Cardiac muscle cell (in vitro differentiated cells and primary cell): ENCODE measurements around the gene C1GALT1C1L. TPM values are rescaled to one million over a fixed set of nuclear protein-coding genes. Genes with fewer than 3 reads are reported as not detected.
"Not testable (repeated sequence)": the region's sequence is repeated elsewhere in the genome, so short reads cannot be mapped to it uniquely, and the experiment has no call there.

Experiments used
- DNase-seq, 2 donors: peaks; one replicate each; pipeline versions ENCODE4 v3.0.0 to v3.0.0-alpha.2; 2010 to 2017; ENCODE audit warnings: low read depth in 1 of 2, low spot score in 1 of 2
- H3K27ac ChIP-seq: fragments of 200-600 bp; sonication (generic); 2 replicates; pipeline ENCODE4 v1.5.1; 2016
- H3K27me3 ChIP-seq: fragments of 200-600 bp; sonication (generic); 2 replicates; pipeline ENCODE4 v1.6.0; 2016; ENCODE audit warnings: control low read depth
- H3K36me3 ChIP-seq: fragments of 200-600 bp; sonication (generic); 2 replicates; pipeline ENCODE4 v1.5.1; 2016; ENCODE audit warnings: control low read depth
- H3K4me1 ChIP-seq: fragments of 200-600 bp; sonication (generic); 2 replicates; pipeline ENCODE4 v1.8.1; 2017; ENCODE audit warnings: low read depth, mild to moderate bottlenecking, mixed run types
- H3K4me3 ChIP-seq: fragments of 200-600 bp; sonication (generic); 2 replicates; pipeline ENCODE4 v1.5.1; 2016; ENCODE audit warnings: mild to moderate bottlenecking
- H3K9me3 ChIP-seq: fragments of 200-600 bp; sonication (generic); 2 replicates; pipeline ENCODE4 v1.5.1; 2017; ENCODE audit warnings: low read depth, mild to moderate bottlenecking, control low read depth
- polyA plus RNA-seq: library from polyadenylated mRNA; unstranded; fragments of >200 nt; fragmentation: Nextera tagmentation; extraction: Ambion mirVana; gene quantifications from 2 replicates; pipeline ENCODE4 v1.2.1, GENCODE V29; 2016
- total RNA-seq: library from RNA; depleted of rRNA; stranded (reverse); fragments of >200 nt; gene quantifications from 2 replicates; pipeline ENCODE4 v1.2.3, GENCODE V29; 2016
- TF ChIP-seq, protein P1 (sequence below): IDR thresholded peaks from 2 replicates; pipeline ENCODE4 v1.5.1; 2012; ENCODE audit warnings: low read depth, mild to moderate bottlenecking, low read length

C1GALT1C1L gene
- total and polyA plus RNA-seq, 2 experiments from 2014 or later = 0.65 TPM; not detected in 1

GRCh38 chr2:43707255-43708015, 31.2 kb upstream of the C1GALT1C1L start:
- Histone ChIP-seq H3K4me3 (no peak overlapping the region), H3K9me3 (no peaks in the 10 kb centered on the region), H3K4me1 (no peaks in the 10 kb centered on the region), H3K36me3 (no peaks in the 10 kb centered on the region), H3K27me3 (no peaks in the 10 kb centered on the region), H3K27ac (no peak overlapping the region)
- TF ChIP-seq, protein P1, sequence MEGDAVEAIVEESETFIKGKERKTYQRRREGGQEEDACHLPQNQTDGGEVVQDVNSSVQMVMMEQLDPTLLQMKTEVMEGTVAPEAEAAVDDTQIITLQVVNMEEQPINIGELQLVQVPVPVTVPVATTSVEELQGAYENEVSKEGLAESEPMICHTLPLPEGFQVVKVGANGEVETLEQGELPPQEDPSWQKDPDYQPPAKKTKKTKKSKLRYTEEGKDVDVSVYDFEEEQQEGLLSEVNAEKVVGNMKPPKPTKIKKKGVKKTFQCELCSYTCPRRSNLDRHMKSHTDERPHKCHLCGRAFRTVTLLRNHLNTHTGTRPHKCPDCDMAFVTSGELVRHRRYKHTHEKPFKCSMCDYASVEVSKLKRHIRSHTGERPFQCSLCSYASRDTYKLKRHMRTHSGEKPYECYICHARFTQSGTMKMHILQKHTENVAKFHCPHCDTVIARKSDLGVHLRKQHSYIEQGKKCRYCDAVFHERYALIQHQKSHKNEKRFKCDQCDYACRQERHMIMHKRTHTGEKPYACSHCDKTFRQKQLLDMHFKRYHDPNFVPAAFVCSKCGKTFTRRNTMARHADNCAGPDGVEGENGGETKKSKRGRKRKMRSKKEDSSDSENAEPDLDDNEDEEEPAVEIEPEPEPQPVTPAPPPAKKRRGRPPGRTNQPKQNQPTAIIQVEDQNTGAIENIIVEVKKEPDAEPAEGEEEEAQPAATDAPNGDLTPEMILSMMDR = no peak
- DNase-seq = peak in 1 of 2 donors; percentile 89

- no peaks in the 10 kb centered on the region for H3K4me1 ChIP-seq
- no peak for DNase-seq
- H3K4me3 ChIP-seq = no peak overlapping the region
- TF ChIP-seq, protein P1 = no peak
- no peaks in the 10 kb centered on the region for H3K9me3 ChIP-seq
- H3K36me3 ChIP-seq = no peaks in the 10 kb centered on the region
- no peak overlapping the region for H3K27ac ChIP-seq
- H3K27me3 ChIP-seq = no peaks in the 10 kb centered on the region
Measured at GRCh38 chr2:43701111-43701510, 24.9 kb upstream of the C1GALT1C1L start.

DNA sequence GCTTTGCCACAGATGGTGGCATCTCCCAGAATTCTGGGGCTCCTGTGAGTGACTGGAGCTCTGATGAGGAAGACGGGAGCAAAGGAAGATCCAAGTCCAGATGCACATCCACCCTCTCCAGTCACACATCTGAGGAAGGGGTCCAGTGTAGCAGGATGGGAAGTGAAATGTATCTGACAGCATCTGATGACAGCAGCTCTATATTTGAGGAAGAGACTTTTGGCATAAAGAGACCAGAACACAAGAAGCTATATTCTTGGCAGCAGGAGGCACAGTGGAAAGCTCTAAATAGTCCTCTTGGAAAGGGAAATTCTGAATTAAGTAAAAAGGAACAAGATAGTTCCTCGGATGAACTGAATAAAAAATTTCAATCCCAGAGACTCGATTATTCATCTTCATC, 23.5 kb upstream of the C1GALT1C1L start:
- H3K4me1 ChIP-seq = no peaks in the 10 kb centered on the region
- H3K27me3 ChIP-seq = no peaks in the 10 kb centered on the region
- no peak overlapping the region for H3K4me3 ChIP-seq
- TF ChIP-seq, protein P1 = no peak
- no peak overlapping the region for H3K27ac ChIP-seq
- no peak for DNase-seq
- H3K9me3 ChIP-seq = no peaks in the 10 kb centered on the region
- H3K36me3 ChIP-seq = no peaks in the 10 kb centered on the region

DNA sequence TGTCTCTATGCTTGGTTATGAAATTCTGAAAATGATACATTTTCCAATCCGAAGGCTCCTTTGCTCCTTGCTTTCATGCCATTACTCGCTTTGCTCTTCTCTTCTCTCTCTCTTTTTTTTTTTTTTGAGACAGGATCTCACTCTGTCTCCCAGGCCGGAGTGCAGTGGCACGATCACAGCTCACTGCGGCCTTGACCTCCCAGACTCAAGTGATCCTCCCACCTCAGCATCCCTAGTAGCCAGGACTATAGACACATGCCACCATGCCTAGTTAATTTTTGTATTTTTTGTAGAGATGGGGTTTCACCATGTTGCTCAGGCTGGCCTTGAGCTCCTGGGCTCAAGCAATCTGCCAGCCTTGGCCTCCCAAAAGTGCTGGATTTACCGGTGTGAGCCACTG, 21.9 kb upstream of the C1GALT1C1L start:
- not testable (repeated sequence) for H3K4me3 ChIP-seq, DNase-seq, H3K27ac ChIP-seq, H3K9me3 ChIP-seq, H3K36me3 ChIP-seq, H3K27me3 ChIP-seq, H3K4me1 ChIP-seq

GRCh38 chr2:43692428-43692994, 16.3 kb upstream of the C1GALT1C1L start:
- no peaks in the 10 kb centered on the region for H3K9me3 ChIP-seq
- TF ChIP-seq, protein P1 = no peak
- no peak overlapping the region for H3K4me3 ChIP-seq
- no peak overlapping the region for H3K27ac ChIP-seq
- no peaks in the 10 kb centered on the region for H3K4me1 ChIP-seq
- no peaks in the 10 kb centered on the region for H3K27me3 ChIP-seq
- no peaks in the 10 kb centered on the region for H3K36me3 ChIP-seq
- no peak for DNase-seq

- Histone ChIP-seq H3K27ac (no peak overlapping the region), H3K9me3 (no peaks in the 10 kb centered on the region), H3K4me1 (no peaks in the 10 kb centered on the region), H3K27me3 (no peaks in the 10 kb centered on the region), H3K36me3 (no peaks in the 10 kb centered on the region), H3K4me3 (no peak overlapping the region)
- DNase-seq = no peak
- TF ChIP-seq, protein P1 = no peak
Measured at GRCh38 chr2:43689999-43690398, 13.8 kb upstream of the C1GALT1C1L start.
